ENCODE results near the gene RNF103. TPM values are rescaled to one million over a fixed set of nuclear protein-coding genes. Genes with fewer than 3 reads are reported as not detected.

The RNF103 gene
- 11.2 and 12.6 TPM in 2 replicates for total RNA-seq

GRCh38 chr2:86623494-86624266 is at the start of gene RNF103:
Gene RNF103 (minus strand): TSS chr2:86623865. CDS start chr2:86622886, 979 bp downstream.

GRCh38 chr2:86562922-86563649 is 60.6 kb downstream of the RNF103 start, which contains the start of gene CHMP3:
Gene CHMP3 (minus strand): TSS chr2:86563443. CDS start chr2:86563348, 95 bp downstream.

Other genes starting within 250 kb of the RNF103 start
- 28.0 and 31.1 TPM in 2 replicates for gene KDM3A, start 182.5 kb downstream of the RNF103 start, total RNA-seq
- gene CHMP3, start 60.4 kb downstream of the RNF103 start, total RNA-seq = 74.7 and 148 TPM in 2 replicates
- 12.0 and 15.1 TPM in 2 replicates for gene RMND5A, start 96.4 kb upstream of the RNF103 start, total RNA-seq
- gene CD8A, start 167.0 kb upstream of the RNF103 start, total RNA-seq = not detected in 2 replicates
- gene CD8B, start 238.0 kb upstream of the RNF103 start, total RNA-seq = not detected in 2 replicates